SU-DHL-6 (cell line): ENCODE results near the gene ROR1.

Source experiments
- CTCF ChIP-seq: fragments of 200-600 bp; sonication (generic); IDR thresholded peaks from one replicate; pipeline ENCODE4 v1.5.1; 2017; ENCODE audit warnings: antibody characterized with exemption, mild to moderate bottlenecking, low read length, moderate library complexity; ENCODE audit not compliant: insufficient read depth, poor library complexity, severe bottlenecking
- EZH2phosphoT487 ChIP-seq: fragments of 200-600 bp; sonication (generic), shearing (Covaris generic); conservative IDR thresholded peaks from 2 replicates; pipeline ENCODE4 v1.6.1; 2018; ENCODE audit warnings: mild to moderate bottlenecking, antibody characterized with exemption, low read length, moderate library complexity, mixed read lengths

- TF ChIP-seq CTCF: no peak
- no peak for TF ChIP-seq EZH2phosphoT487
Observed at GRCh38 chr1:64038965-64039364, 265.1 kb downstream of the ROR1 start.
